Stimulated activated CD8-positive, alpha-beta memory T cell treated with anti-CD3 and anti-CD28 coated beads, Interleukin-15, amount 100 ng/mL, for 1 hour (primary cell): ENCODE data around the gene TMEM130.

Experiments used
- DNase-seq: peaks from one replicate; pipeline ENCODE4 v3.0.0-alpha.2; 2020; ENCODE audit warnings: low read depth

The TMEM130 gene

DNA sequence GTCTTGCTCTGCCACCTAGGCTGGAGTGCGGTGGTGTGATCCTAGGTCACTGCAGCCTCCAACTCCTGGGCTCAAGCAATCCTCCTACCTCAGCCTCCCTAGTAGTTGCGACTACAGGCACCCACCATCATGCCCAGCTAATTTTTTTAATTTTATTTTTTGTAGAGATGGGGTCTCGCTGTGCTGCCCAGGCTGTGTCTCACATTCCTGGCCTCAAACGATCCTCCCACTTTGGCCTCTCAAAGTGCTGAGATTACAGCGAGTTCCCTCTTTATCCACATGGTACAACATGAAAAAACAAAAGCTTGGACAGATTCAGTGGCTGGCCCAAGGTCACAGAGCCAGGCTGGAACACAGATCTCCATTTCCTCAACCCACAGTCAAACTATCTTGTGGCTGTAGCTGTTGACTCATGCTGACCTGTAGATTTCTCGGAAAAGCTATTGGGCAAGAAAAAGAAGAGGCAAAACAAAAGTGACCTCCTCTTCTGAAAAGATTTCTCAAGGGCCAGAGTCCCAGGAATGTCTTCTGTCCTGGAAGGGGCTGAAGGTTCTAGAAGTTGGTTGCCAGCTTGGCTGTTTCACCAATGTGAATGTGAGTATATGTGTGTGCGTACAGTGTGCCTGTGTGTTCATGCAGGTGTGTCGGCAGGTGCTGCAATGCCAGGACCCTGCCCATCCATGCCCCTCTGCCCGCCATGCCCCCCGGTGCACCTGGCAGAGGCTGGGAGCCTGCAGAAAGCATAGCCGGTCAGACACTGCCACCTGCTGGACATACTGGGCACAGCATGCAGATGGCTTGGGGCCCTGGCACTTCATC is 28.4 kb downstream of the TMEM130 start:
- DNase-seq = peak; percentile 63

DNA sequence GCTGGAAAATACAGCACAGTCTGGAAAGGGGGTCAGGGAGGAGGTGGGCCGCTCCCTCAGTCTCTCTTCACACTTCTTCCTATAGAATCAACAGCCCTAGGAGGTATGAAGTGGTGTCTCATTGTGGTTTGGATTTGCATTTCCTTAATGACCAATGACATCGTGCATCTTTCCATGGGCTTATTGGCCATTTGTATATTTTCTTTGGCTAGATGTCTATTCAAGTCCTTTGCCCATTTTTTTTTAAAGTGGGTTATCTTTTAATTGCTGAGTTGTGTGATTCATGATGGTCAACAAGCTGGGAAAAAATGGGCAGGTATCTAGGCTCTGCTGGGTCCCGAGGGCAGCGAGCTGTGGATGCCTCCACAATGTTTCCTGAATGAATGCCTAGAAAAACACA is 29.1 kb downstream of the TMEM130 start:
- no peak for DNase-seq

GRCh38 chr7:98840096-98840495 is 29.7 kb downstream of the TMEM130 start:
- DNase-seq = no peak

DNA sequence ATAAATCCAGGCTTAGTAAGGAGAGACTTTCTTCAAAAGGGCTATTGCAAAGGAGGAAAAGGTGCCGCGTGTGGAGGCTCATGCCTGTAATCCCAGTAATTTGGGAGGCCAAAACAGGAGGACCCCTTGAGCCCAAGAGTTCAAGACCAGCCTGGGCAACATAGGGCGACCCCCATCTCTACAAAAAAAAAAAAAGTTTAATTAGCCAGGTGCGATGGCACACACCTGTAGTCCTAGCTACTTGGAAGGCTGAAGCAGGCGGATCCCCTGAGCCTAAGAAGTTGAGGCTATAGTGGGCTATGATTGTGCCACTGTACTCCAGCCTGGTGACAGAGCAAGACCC is 32.2 kb downstream of the TMEM130 start:
- DNase-seq = no peak

DNA sequence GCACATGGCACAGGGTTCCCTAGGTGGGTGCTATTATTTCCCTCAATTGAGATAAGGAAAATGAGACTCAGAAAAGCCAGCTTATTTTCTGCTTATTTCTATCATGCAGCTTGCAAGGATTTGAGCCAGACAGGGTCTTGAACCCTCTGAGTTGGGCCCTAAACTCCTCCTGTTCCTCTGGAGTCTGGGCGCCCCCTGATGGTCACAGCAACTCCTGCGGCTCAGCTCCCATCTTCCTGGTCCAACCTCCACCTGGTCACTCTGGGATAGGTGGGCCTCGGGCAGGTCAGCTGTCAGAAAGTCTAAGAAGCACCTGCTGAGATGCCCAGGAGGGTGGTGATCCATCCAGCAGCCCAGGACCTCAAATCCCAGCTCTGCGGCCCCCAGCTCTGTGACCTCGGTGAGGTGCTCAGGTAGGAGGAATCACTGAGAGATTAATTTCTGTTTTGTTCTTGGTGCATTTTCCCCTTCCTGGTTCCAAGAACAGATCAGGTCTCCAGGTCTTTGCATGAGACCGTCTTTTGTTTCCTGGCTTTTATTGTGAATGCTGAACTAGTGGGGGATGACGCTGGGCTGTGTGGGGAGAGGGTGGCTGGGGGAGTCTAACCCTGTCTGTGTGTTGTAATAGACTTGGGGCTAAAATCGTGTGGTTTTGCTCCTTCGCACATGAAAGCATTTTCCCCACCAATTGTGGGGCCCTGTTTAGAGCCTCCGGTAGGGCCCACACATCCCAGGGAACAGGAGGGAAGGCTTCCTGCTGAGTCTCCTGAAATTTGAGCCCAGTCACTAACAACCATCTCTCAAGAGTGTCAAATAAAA is 32.8 kb downstream of the TMEM130 start:
- DNase-seq = no peak

DNA sequence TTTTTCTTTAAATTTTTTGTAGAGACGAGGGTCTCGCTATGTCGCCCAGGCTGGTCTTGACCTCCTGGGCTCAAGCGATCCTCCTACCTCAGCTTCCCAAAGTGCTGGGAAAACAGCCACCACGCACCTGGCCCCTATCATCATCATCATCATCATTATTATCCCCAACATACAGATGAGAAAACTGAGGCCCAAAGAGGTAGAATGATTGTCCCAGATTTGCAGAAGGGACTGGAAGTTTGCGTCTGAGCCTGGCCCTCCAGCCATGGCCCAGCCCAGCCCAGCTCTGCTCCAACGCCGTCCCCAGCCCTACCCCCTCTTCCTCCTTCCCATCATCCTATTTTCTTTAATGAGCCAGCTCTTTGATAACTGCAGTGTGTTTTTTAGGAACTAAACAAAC is 34.9 kb downstream of the TMEM130 start:
- DNase-seq = no peak

- no peak for DNase-seq
Observed at GRCh38 chr7:98833022-98833421, 36.8 kb downstream of the TMEM130 start.

DNA sequence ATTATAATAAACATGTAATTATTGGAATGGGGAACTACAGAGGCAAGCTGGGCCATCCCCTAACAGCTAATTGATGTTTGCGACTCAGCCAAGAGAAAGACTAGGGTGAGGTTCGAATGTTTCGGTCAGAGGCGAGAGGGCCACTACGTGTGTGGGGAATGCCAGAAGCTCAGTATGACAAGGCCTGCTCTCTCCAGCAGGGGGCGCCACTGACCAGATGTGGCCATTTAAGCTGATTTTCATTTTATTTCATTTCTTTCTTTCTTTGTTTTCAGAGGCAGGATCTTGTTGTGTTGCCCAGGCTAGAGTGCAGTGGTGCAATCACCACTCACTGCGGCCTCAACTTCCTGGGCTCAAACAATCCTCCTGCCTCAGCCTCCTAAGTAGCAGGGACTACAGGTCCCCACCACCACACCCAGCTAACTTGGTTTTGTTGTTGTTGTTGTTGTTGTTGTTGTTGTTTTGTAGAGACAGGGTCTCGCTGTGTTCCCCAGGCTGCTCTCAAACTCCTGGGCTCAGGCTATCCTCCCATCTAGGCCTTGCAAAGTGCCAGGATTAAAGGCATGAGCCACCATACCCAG is 38.1 kb downstream of the TMEM130 start:
- peak; percentile 4 for DNase-seq

DNA sequence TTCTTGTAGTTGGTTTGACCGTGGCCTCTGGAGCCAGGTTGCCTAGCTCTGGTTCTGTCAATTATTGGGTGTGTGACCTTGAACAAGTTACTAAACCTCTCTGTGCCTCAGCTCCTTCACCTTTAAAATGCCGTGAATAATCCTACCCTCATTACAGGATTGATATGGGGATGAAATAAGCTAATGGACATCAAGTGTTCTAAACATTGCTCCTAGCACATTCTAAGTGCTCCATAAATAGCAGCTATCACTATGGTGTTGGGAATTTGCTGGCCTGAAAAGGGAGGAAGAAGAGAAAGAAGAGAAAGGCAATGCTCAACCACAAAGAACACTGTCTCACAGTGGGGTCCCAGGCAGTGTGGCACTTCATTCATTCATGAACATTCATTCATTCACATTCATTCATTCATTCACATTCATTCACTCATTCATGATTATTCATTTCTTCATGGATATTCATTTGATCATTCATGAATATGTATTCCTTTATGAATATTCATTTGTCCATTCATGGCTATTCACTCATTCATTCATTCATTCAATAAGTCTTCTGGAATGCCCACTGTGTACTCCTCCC is 38.8 kb downstream of the TMEM130 start:
- DNase-seq = no peak

DNA sequence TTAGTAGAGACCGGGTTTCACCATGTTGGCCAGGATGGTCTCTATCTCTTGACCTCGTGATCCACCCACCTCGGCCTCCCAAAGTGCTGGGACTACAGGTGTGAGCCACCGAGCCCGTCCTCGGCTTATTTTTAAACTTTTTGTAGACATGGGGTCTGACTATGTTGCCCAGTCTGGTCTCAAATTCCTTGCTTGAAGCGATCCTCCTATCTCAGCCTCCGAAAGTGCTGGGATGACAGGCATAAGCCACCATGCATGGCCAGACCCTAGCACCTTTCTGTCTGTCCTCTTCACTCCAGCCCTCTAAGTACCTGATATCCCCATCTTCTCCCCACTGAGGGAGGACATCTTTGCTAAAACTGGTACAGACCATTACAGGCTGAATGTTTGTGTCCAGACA is 41.4 kb downstream of the TMEM130 start:
- no peak for DNase-seq

DNA sequence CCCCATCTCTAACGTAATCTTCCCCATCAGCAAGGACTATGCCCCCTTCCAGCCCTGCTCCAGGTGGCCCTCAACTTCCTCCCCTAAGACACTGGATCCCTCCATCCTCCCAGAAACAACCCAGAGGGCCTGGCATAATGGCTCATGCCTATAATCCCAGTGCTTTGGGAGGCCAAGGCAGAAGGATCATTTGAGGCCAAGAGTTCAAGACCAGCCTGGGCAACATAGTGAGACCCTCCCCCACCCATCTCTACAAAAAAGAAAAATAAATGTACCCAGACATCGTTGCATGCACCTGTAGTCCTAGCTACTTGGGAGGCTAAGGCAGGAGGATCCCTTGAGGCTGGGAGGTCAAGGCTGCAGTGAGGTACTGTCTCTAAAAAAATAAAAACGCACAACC is 42.6 kb downstream of the TMEM130 start:
- DNase-seq = no peak

- DNase-seq = no peak
Observed at GRCh38 chr7:98826811-98827231, 43.0 kb downstream of the TMEM130 start.

DNA sequence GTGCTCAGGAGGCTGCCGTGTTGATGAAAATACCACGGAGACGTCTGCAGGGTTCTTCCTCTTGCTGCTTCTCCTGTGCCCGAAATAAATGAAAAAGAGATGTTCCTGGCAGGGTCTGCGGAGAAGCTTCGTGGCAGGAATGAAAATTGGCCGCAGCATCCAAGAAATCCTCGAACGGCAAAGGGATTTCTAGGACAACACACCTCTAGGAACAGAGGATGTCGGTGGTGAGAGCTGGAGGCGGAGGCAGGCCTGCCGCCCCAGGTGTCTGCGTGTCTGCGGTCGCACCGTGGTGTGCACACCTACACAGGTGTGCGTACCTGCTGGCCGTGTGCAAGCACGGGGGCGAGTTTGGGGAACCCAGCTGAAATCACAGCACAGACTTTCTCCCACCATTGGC is 43.4 kb downstream of the TMEM130 start:
- DNase-seq = no peak

DNA sequence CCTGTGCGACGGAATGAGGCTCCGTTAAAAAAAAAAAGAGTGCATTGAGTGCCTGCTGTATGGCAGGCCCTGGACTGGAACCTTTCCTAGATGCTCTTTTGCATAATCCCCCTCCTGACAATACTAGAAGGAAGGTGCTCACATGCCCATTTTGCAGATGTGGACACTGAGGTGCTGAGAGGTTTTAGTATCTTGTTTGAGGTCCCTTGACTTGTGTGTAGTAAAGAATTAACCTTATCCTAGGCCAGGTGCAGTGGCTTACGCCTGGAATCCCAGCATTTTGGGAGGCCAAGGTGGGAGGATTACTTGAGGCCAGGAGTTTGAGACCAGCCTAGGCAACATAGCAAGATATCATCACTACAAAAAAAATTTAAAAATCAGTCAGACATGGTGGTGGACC is 46.6 kb downstream of the TMEM130 start:
- no peak for DNase-seq

- DNase-seq = no peak
Observed at GRCh38 chr7:98821348-98821747, 48.5 kb downstream of the TMEM130 start.

- no peak for DNase-seq
Observed at GRCh38 chr7:98816967-98817710, 52.7 kb downstream of the TMEM130 start.

DNA sequence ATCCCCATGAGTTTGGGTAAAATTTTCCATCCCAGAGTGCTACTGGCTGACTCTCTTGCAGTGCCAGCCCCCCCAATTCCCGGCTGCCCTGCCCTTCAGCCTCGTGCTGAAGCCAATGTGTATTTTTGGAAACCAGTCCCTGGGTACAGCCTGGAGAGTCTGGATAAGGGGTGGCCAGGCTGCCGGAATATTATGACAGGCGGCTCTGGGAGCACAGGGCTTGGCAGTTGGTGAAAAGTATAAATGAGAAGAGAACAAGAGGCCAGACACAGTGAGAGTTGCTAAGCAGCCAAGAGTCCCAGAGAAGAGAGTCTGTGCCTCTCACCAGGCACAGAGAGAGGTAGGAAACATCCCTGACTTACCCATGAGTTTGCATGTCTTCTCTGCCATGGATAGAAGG is 53.6 kb downstream of the TMEM130 start:
- DNase-seq = no peak

GRCh38 chr7:98815313-98815712 is 54.5 kb downstream of the TMEM130 start:
- no peak for DNase-seq

DNA sequence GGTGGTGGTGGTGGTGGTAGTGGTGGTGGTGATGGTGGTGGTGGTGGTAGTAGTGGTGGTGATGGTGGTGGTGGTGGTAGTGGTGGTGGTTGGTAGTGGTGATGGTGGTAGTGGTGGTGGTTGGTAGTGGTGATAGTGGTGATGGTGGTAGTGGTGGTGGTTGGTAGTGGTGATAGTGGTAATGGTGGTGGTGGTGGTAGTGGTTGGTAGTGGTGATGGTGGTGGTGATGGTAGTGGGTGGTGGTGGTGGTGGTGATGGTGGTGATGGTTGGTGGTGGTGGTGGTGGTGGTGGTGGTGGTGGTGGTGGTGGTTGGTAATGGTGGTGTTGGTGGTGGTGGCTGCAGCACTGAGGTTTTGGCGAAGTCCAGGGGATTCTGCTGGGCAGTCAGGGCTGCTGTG is 58.5 kb downstream of the TMEM130 start:
- DNase-seq = no peak

GRCh38 chr7:98810153-98810802 is 59.5 kb downstream of the TMEM130 start:
- no peak for DNase-seq

GRCh38 chr7:98808751-98809460 is 60.9 kb downstream of the TMEM130 start:
- DNase-seq = no peak
